ENCODE results near the gene COL25A1. TPM values are rescaled to one million over a fixed set of nuclear protein-coding genes. Genes with fewer than 3 reads are reported as not detected.

Gene COL25A1
- total RNA-seq: under 1 TPM in 4 of 6 donors, not detected in 2; 0.15 to 0.79 (median 0.27) TPM

DNA sequence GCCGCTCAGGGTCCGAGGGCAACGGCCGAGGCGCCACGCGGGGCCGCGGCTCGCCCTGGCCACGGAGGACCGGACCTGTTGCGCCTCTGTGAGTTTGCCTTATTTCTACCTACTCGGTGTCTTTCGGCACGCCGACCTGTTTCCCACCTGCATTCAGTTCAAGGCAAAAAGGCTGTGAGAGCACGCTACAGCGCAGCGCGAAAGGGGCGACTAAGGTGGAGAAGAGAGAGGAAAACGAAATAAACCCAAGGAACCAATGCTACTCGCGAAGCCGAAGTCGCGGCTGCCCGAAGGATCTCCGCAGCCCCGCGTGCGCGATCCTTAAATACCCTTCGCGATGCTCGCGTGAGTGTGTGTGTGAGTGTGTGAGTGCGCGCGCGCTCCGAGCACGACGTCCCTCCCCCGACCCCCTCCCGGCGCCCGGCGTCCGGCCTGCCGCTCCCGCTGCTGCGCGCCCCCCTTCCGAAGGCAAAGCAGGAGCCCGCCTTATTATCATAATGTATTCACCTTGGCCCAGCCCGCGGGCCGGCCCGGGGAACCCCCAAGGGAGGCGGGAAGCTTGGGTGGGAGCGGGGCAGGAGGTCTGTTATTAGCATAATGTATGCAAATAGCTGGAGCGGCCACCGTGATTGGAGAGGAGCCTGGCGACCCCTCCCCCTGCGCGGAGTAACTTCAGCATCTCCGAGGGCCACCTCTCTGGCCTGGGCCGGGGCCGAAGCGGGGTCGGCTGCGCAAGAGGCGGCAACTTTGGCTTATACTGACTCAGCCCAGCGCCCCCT is at the start of gene COL25A1:
Gene COL25A1, minus strand, starts transcription at position 298 of the 779 bp plus-strand sequence.
- H3K4me3 ChIP-seq: peak within 1 kb of the TSS; percentile 47 to 59 (median 53)
- DNase-seq: peak; percentile 69 to 89
- H3K9me3 ChIP-seq: no peaks in the 10 kb centered on the region
- H3K27ac ChIP-seq: no peak within 1 kb of the TSS
- ATAC-seq (ENCODE audit: low FRiP score in 2 of 2): peak; percentile 63 to 81
- peaks cover 16 to 20% (median 17%) of the 10 kb centered on the region in 4 donors for H3K4me1 ChIP-seq
- H3K36me3 ChIP-seq: no peaks in the 10 kb centered on the region
- WGBS, 2 donors: 2% methylated on average over 39 to 65 of the region's 76 CpGs
- H3K27me3 ChIP-seq: peaks cover 0 to 15% (median 2%) of the 10 kb centered on the region in 4 donors
- TF ChIP-seq EP300 (IDR thresholded peaks at IDR 0.05) (no peak), POLR2AphosphoS5 (IDR thresholded peaks at IDR 0.05) (no peak), POLR2A (IDR thresholded peaks at IDR 0.05) (no peak)
- TF ChIP-seq, protein P1, sequence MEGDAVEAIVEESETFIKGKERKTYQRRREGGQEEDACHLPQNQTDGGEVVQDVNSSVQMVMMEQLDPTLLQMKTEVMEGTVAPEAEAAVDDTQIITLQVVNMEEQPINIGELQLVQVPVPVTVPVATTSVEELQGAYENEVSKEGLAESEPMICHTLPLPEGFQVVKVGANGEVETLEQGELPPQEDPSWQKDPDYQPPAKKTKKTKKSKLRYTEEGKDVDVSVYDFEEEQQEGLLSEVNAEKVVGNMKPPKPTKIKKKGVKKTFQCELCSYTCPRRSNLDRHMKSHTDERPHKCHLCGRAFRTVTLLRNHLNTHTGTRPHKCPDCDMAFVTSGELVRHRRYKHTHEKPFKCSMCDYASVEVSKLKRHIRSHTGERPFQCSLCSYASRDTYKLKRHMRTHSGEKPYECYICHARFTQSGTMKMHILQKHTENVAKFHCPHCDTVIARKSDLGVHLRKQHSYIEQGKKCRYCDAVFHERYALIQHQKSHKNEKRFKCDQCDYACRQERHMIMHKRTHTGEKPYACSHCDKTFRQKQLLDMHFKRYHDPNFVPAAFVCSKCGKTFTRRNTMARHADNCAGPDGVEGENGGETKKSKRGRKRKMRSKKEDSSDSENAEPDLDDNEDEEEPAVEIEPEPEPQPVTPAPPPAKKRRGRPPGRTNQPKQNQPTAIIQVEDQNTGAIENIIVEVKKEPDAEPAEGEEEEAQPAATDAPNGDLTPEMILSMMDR (IDR thresholded peaks at IDR 0.05): no peak

DNA sequence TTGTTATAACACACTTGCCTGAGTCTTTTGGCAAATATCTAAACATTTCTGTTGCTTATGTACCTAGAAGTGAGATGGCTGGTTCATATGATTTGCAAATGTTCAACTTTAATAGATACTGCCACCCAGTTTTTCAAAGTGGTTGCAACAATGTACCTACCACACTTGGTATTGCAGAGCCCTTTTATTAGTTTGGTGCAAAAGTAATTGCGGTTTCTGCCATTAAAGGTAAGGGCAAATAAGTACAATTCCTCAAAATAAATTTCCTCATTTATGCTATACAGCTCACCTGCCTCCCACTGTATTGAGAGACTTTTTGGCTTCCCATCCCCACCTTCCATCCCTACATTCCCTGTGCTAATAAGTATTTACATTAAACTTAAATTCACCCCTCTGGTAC is 47.7 kb upstream of the COL25A1 start:
- no peak for DNase-seq

DNA sequence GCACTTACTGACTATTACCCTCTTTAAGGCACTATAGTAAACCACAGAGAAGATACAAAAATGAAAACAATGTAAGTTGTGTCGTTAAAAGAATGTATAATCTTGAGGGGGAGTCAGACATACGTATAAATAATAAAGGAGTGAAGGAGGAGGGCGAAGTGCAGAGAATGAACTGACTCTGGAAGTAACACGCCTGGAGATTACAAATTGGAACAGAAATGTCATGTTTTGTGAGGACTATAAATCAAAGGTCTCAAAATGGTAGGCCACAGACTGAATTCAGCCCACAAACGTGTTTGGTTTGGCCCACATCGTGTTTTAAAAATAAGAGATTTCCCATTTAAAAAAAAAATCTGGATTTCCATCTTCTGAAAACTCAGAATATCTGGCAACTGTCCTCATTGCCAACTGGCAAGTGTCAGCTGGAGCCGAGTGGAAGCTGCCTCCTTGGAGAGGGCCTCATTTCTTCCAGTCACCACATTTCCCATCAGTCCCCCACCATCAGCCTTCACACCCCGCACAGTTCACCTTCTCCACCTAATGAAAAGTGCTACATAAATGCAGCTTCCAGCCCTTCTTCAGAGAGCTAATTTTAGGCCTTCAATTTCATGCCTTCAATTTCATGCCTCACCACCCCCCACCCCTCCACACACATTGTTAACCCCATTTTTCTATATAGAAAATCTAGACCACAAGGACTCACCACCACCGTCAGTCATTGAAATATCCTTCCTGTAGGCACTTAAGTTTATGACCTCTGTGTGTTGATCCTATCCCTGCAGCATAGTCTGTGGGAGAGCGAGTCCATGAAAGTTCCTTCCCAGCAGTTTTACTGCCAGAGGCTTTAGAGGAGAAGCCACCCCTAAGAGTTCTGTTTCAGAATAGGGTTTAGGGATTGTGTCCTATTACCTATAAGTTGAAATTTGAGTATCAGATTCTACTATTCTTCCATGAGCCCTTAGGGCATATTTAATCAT is 32.0 kb upstream of the COL25A1 start:
- no peak overlapping the region for H3K27ac ChIP-seq
- no peaks in the 10 kb centered on the region for H3K27me3 ChIP-seq
- TF ChIP-seq POLR2AphosphoS5 (IDR thresholded peaks at IDR 0.05) (no peak), EP300 (IDR thresholded peaks at IDR 0.05) (no peak), POLR2A (IDR thresholded peaks at IDR 0.05) (no peak)
- TF ChIP-seq, protein P1 (IDR thresholded peaks at IDR 0.05): no peak
- WGBS, 2 donors: 76 to 82% methylated on average over 10 of the region's 10 CpGs
- no peak overlapping the region for H3K4me3 ChIP-seq
- no peaks in the 10 kb centered on the region for H3K36me3 ChIP-seq
- ATAC-seq (ENCODE audit: low FRiP score in 2 of 2): no peak
- no peaks in the 10 kb centered on the region for H3K9me3 ChIP-seq
- DNase-seq: no peak
- no peaks in the 10 kb centered on the region for H3K4me1 ChIP-seq

More for the DNA sequence above, 47.7 kb upstream of the COL25A1 start:
- whole genome bisulfite sequencing, 2 donors: 76 to 97% methylated on average over 1 of the region's 1 CpG
- Histone ChIP-seq H3K4me3 (no peak overlapping the region), H3K27ac (no peak overlapping the region), H3K9me3 (no peaks in the 10 kb centered on the region), H3K27me3 (no peaks in the 10 kb centered on the region), H3K36me3 (no peaks in the 10 kb centered on the region), H3K4me1 (no peaks in the 10 kb centered on the region)
- TF ChIP-seq EP300 (IDR thresholded peaks at IDR 0.05) (no peak), POLR2AphosphoS5 (IDR thresholded peaks at IDR 0.05) (no peak), POLR2A (IDR thresholded peaks at IDR 0.05) (no peak)
- TF ChIP-seq, protein P1 (IDR thresholded peaks at IDR 0.05): no peak
- no peak for ATAC-seq (ENCODE audit: low FRiP score in 2 of 2)

DNA sequence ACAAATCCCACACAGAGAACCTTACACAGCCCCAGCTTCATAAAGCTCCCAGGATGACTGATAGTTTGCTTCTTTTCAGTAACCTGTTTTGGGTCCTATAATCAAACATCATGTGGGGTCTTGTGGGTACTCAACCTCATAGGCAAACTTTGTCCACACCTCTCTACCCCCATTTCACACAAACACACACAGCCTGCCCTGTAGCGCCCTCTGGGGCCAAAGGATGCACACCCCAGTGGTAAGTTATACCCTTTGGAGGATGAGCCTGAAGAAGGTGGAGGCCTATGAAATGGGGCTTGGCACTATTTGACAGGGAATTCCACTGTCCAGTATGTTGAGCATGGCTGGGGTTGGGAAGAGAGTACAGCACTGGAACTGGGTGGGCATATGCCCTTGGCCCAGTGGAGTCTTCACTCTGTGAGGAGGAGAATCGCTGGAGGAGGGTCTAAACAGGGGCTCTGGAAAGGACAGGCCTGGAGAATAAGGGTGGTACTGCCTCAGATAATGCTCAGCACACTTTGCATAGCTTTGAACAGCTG is 30.5 kb upstream of the COL25A1 start:
- Histone ChIP-seq H3K4me1 (no peaks in the 10 kb centered on the region), H3K4me3 (no peak overlapping the region), H3K27ac (no peak overlapping the region), H3K27me3 (no peaks in the 10 kb centered on the region), H3K36me3 (no peaks in the 10 kb centered on the region), H3K9me3 (no peaks in the 10 kb centered on the region)
- peak; percentile 21 to 37 for ATAC-seq (ENCODE audit: low FRiP score in 2 of 2)
- TF ChIP-seq, protein P1 (IDR thresholded peaks at IDR 0.05): no peak
- TF ChIP-seq POLR2A (IDR thresholded peaks at IDR 0.05) (no peak), EP300 (IDR thresholded peaks at IDR 0.05) (no peak), POLR2AphosphoS5 (IDR thresholded peaks at IDR 0.05) (no peak)
- DNase-seq: no peak
- WGBS, 2 donors: 88 to 98% methylated on average over 2 of the region's 2 CpGs

Measured in upper lobe of left lung (tissue), 6 donors.